Measurements from ENCODE around the gene CNGA3.

DNA sequence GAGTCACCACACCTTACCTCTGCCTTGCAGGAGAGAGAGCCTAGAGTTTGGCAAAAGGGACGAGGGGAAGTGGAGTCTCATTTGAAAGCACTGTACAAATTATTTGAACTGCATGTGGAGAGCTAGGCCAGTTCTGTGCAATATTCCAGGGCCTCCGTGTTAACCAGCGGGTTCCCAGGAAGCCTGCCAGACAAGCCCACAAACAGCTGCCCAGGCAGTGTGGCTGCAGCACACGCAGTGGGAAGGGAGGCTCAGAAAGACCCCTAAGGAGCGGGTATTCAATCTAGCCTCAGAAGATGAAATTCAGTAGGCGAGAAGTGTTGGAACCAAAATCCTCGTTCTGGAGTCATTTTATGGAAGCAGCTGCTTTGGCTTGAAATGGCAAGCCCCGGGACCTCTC is 30.7 kb downstream of the CNGA3 start:
- TF ChIP-seq, protein P1, sequence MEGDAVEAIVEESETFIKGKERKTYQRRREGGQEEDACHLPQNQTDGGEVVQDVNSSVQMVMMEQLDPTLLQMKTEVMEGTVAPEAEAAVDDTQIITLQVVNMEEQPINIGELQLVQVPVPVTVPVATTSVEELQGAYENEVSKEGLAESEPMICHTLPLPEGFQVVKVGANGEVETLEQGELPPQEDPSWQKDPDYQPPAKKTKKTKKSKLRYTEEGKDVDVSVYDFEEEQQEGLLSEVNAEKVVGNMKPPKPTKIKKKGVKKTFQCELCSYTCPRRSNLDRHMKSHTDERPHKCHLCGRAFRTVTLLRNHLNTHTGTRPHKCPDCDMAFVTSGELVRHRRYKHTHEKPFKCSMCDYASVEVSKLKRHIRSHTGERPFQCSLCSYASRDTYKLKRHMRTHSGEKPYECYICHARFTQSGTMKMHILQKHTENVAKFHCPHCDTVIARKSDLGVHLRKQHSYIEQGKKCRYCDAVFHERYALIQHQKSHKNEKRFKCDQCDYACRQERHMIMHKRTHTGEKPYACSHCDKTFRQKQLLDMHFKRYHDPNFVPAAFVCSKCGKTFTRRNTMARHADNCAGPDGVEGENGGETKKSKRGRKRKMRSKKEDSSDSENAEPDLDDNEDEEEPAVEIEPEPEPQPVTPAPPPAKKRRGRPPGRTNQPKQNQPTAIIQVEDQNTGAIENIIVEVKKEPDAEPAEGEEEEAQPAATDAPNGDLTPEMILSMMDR (IDR thresholded peaks at IDR 0.05) = no peak
- TF ChIP-seq POLR2A (IDR thresholded peaks at IDR 0.05) = no peak

Measured in prostate gland (tissue), 2 donors.